AG20443 (cell line): ENCODE results near the gene ZNF75A.
"Not testable (repeated sequence)": the region's sequence is repeated elsewhere in the genome, so short reads cannot be mapped to it uniquely, and the experiment has no call there.

Experiments used
- DNase-seq: peaks from one replicate; pipeline ENCODE4 v3.0.0; 2012; ENCODE audit warnings: low spot score, mixed read lengths

ZNF75A gene

DNA sequence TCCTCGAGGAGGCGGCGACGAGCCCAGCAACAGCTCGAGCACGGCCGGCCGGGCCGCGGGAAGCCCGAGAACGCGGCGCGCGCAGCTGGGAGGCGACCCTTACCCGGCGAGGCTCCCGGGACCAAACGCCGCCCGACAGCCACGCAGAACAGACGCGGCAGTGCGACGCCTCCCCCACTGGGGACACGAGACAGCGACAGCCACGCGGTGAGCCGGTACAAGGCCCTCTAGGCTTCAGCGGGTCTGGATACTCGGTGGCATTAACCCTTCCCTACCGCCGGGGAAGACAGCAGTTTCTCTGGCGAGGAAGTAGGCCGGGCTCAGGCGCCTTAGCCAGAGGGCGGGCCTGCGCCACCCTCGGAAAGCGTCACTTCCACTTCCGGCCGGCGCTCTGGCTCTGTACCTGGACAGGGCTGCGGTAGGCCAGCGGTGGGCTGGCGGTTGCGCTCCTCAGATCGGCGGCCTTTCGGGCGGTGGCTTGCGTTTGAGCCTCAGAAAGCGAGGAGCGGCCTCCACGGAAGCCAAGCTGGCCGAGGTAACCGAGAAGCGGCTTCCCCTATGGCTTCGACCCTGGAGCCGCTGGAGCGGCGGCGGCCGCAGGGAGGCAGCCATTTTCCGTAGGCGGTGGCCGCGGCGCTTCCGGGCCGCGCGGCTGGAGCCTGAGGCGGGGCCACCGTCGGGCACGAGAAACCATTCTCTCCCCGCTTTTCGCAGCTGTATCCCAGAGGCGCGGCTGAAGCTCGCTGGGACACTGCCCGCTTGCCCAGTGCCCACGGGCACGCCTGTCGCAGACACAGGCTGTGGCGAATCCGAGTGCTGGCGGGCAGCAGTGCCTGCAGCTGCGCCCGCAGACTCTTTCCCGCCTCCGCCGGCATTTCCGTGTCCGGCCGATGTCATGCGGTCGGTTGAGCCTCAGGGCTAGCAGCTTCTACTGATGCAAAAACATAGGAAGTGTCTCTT, at the start of gene ZNF75A, which contains the start of gene TIGD7:
TSS of gene ZNF75A (plus strand) at position 389 of the 960 bp plus-strand sequence. CDS start 2,932 bp downstream, outside the sequence.
TSS of gene TIGD7 (minus strand) at position 322 of the 960 bp plus-strand sequence. CDS start 4,816 bp downstream, outside the sequence.
- peak; percentile 94 for DNase-seq

GRCh38 chr16:3256146-3256865, 49.0 kb upstream of the ZNF75A start, which contains the start of gene MEFV:
TSS of gene MEFV (minus strand) at chr16:3256633. CDS start at chr16:3256587, 46 bp downstream.
- DNase-seq: no peak

- peak; percentile 32 for DNase-seq
Observed at GRCh38 chr16:3256866-3257465, 48.3 kb upstream of the ZNF75A start.

DNA sequence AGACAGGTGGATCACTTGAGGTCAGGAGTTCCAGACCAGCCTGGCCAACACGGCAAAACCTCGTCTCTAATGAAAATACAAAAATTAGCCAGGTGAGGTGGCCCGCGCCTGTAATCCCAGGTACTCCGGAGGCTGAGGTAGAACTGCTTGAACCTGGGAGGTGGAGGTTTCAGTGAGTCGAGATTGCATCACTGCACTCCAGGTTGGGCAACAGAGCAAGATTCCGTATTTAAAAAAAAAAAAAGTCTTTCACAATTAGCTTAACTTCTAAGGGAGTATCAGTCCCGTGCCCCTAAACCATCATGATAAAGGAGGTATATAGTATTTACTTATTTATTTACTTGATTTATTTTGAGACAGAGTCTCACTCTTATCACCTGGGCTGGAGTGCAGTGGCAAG, 45.5 kb upstream of the ZNF75A start:
- DNase-seq: no peak

DNA sequence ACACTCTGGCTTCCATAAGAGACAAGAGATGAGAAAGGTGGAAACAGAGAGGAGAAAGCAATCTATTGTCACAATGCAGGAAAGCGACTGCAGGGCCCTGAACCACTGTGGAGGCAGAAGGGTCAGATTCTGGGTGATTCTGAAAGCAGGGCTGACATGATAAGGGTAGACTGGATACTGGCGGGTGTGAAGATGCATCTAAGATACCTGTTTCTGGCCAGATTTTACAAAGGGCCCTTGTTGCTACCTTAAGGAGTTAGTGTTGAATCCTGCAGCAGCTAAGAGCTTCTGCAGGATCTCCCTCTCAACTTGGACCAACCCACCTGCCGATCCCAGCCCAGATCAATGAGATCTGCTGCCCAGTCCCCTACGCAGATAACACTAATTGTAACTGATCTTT, 42.8 kb upstream of the ZNF75A start:
- DNase-seq: no peak

DNA sequence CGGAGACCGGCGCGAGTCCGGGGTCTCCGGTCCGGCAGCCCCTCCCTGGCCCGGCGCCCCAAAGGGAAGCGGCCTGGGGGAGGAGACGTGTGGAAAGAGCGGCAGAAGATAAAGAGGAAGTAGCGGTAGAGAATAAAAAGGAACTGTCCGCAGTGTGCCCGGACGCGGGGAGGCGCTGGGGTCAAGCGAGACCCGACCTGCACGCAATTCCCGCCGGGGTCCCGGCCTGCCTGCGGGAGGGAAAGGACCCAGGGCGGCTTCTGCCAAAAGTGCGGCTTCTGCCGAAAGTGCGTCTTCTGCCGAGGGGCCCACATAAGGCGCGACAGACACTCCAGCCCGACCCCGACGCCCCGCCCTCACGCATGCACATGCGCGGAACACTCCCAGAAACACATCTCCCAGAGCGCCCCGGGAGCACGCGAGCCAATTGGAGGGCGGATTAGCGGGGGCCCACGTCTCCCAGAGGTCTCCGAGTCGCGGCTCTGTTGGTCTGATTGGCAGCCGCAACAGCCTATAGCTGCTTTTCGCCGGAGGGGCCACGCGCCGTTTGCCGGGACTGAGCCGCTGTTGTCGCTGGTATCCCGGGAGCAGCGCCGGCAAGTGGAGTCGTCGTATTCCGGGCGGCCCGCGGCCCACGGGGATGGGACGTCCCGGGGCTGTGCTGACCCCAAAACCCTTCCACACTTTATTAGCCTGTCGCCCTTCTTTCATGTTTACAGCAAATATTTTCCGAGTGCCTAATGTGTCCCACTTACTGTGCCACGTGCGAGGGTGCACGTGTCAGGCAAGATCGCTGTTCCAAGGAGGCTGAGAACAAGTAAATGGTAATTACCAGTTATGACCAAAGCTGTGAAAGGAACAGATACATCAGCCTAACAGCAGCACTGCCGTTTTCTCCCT, 40.9 kb upstream of the ZNF75A start:
- DNase-seq: peak; percentile 97

GRCh38 chr16:3266873-3267537, 38.3 kb upstream of the ZNF75A start:
- DNase-seq: peak; percentile 66

DNA sequence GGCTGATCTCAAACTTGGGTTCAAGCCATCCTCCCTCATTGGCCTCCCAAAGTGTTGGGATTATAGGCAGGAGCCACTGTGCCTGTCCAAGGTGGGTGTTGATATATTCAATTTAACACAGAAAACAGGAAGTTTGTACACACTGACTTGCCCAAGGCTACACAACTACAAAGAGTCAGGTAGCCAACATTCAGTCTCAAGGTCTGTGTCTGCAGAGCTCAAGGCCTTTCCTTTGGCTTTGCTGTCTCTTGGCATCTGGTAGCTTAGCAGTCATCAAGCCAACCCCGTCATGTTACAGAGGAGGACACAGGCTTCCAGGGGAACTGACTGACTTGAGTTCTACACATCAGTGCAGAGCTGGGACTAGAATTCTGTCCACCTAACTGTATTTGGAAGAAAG, 37.0 kb upstream of the ZNF75A start:
- no peak for DNase-seq

- DNase-seq: not testable (repeated sequence)
Observed at GRCh38 chr16:3270718-3271117, 34.6 kb upstream of the ZNF75A start.

- not testable (repeated sequence) for DNase-seq
Observed at GRCh38 chr16:3271281-3271680, 34.0 kb upstream of the ZNF75A start.

DNA sequence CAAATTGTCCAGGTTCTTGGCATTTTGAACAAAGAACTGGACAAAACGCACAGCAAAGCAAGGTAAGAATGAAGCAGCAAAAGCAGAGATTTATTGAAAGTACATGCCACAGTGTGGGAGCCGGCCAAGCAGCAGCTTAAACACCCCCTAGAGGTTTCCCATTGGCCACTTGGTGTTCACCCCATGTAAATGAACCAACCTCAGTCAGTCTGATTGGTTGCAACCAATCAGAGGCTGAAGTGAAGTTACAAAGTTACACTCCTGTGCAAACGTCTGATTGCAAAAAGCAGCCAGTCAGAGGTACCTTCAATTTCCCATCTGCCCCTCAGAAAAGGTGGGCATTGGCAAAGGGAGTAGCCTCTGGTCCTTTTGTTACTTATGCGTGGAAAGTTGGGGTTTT, 30.8 kb upstream of the ZNF75A start:
- DNase-seq: no peak

GRCh38 chr16:3274947-3275346, 30.4 kb upstream of the ZNF75A start:
- no peak for DNase-seq

DNA sequence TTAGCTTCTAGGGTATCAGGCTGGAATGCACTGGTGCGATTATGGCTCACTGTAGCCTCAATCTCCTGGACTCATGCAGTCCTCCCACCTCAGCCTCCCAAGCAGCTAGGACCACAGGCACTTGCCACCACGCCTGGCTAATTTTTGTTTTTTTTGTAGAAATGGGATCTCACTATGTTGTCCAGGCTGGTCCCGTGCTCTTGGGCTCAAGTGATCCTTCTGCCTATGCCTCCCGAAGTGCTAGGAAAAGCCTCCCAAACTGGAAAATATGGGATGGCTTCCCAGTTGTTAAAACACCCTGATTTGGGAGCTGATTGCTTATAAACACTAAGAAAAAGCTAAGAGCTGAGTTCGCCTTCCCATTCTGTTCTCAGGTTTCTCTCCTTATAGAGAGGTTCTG, 28.6 kb upstream of the ZNF75A start:
- no peak for DNase-seq

- no peak for DNase-seq
Observed at GRCh38 chr16:3281222-3281820, 24.0 kb upstream of the ZNF75A start.

DNA sequence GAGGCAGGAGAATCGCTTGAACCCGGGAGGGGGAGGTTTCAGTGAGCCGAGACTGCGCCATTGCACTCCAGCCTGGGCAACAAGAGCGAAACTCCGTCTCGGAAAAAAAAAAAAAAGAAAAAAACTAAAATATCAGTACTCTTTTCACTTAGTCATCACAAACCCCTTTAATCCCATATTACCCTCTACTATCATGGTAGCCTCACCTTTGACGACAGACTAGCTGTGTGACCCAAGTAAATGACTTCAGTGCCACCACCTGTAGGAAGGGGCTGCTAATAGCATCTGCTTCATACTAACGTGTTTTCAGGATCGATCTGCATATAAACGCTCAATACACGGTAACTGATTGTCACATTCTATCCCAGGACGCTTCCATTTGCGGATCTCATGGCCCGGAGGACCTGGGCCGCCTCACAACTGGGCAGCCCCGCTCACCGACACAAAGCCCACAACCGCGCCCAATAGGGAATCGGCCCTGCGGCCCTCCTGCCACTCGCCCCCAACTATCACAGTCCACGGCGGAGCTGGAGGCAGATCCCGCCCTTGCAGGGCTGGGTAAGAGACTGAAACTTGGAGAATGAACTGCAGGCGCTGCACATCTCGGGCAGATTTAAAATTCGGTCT, 23.1 kb upstream of the ZNF75A start:
- DNase-seq: no peak

- peak; percentile 97 for DNase-seq
Observed at GRCh38 chr16:3282730-3283542, 22.4 kb upstream of the ZNF75A start, which contains the start of gene ZNF263. TSS of gene ZNF263 (plus strand) at chr16:3283491. CDS start at chr16:3283819, 328 bp downstream.

DNA sequence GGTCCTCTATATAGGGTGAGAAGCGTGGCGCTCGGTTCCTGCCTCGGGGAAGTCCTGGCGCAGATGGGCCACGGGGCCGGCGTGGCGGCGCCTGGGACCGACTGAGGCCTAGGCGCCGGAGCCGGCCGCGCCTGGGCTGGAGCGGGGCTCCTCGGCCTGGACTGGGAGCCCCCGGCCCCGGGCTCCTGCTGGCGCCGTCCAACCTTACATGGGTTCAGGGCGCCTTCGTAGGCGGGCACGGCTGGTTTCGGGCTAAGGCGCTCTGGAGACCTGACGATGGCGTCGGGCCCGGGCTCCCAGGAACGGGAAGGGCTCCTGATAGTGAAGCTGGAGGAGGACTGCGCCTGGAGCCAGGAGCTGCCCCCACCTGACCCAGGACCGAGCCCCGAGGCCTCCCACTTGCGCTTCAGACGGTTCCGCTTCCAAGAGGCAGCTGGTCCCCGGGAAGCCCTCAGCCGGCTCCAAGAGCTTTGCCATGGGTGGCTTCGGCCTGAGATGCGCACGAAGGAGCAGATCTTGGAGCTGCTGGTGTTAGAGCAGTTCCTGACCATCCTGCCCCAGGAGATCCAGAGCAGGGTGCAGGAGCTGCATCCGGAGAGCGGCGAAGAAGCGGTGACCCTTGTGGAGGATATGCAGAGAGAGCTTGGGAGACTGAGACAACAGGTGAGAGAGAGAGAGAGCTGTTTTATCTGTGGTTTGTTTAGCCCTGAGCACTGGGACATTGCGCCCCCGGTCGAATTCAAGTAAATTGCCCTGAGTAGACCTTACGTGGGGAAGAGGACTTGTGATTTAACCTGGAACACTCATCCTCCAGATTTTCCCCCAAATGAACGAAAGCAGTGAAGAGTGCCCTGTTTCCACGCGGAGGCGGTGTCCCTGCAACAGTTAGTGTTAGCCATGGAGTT, 21.5 kb upstream of the ZNF75A start:
- no peak for DNase-seq

DNA sequence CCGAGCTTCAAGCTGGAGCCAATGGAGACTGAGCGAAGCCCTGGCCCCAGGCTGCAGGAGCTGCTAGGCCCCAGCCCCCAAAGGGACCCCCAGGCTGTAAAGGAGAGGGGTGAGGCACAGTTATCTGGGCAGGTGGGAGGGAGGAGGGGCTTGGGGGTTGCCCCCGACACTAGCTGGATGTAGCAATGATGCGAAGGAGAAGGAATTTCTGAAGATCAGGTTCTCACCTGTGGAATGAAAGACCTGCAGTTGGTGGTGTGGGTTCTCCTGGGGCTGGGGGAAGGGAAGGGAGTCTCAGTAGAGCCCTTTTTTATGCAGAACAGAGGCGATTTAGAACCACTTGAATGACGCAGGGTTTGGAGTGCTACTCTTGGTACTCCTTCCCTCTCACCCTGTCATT, 20.2 kb upstream of the ZNF75A start:
- no peak for DNase-seq
